GM20431 (cell line): Measurements from ENCODE around the gene FCN3.
"Not testable (repeated sequence)": the region's sequence is repeated elsewhere in the genome, so short reads cannot be mapped to it uniquely, and the experiment has no call there.

Experiments used
- in situ Hi-C: fragments of 300-500 bp; cut with MseI, MboI; formaldehyde crosslinking; loops from one replicate; pipeline ENCODE4 v1.15.0; 2020; ENCODE audit warnings: low sequenced_read_pairs; ENCODE audit not compliant: unreplicated experiment

The FCN3 gene

DNA sequence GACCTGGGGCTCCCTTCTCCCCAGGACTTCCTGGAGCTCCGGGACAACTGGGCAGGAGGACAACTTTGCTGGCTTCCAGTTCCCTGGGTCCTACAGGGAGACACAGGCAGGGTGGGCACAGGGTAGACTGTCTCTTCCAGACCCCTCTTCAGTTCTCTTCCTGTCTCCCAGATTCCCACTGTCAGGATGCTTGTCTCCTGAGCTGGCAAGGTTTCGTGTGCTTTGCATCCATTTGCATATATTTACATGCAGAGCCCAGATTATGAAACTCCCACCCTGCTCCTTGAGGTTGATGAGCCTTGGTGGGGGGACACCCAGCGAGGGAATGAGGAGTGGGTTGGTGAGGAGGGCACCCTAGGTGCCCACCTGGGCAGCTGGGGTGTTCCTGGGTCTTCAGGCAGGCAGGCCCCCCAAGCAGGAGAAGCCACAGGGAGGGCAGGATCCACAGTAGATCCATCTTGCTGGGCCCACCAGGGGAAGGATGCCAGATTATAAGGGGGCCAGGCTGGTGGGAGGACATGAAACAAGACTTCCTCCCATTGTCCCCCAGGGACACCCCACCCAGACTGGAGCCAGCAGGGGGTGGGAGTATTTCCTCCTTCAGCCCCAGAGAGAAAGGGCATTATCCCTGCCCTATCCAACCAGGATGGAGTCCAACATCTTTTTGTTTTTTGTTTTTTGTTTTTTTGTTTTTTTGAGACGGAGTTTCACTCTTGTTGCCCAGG lies at the start of gene FCN3:
Gene FCN3 (minus strand): TSS at position 463 of the 725 bp plus-strand sequence. CDS start 6 bp downstream, at position 457.
- in situ Hi-C loops: no loop called here

DNA sequence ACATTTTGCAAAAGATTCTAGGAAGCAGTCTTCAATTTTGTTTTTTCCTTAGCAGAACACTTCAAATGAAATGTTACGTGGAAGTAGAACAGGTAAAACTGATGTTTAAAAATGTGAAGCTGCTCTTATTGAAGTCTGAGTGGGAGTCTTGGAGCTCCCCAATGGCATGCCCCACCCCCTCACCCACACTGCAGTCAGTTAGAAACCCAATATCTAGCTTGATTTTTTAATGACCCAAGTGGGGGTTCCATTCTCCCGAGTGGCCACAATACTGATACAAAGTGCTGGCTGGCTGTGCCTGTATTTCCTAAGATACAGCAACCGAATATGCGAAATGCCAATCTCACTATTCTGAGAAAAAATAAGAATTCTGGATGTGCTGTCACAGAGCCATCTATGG lies 49.1 kb upstream of the FCN3 start:
- in situ Hi-C loops: no loop called here

DNA sequence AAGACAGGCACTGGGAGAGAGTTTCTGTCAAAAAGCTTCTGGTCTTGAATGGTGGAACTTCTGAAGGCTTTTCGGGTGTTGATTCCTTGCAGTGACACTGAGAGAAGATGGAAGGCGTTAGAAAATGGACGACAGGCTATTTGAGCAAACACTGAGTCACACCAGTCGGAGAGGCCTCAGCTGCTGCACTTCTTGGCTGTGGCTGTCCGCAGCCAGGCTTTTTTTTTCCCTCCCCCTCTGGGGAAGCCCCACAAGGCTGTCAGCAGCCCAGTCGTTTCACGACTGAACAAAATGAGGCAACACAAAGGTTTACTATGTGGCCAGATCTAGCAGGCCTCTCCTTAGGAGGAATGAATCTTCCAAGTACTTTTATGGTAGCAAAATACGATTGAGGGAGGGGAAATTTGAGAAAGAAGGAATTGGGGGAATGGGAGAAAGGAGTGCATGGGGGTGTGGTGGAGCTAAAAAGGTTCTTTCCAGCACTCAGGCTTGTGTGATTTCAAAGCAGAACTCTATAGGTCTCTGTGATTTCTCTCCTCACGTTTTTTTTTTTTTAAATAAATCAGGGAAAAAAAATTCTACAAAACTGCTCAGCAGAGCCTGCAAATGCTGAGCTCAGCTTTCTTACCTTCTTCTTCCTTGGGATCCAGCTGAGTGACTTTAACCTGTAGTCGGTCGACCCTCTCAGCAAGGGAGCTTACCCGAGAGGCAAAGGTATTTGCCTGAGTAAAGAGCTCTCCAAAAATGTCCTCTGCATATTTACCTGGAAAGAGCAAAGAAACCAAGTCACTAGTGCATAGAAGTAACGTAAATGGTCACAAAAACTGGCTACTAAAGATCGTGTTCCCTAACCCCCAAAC lies 43.9 kb upstream of the FCN3 start:
- in situ Hi-C loops: no loop called here

DNA sequence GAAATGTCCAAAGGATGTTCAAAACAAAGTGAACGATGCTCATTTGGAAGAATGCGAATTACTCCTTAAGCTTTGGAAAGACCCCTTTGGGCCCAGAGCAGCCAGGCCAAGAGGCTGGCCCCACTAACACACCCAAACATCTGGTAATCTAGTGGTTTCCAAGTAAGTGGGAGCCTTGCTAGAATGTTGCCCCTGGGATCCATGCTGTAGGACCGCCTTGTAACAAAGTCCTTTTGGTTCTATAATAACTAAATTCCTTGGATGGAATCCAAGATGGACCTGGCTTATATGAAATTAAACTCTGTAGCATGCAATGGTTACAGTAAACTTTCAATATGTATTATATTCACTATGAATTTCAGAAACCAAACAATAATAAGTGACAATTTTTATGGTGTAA lies 43.1 kb upstream of the FCN3 start:
- in situ Hi-C loops: no loop called here

- in situ Hi-C loops: no loop called here
These were observed 41.9 kb upstream of the FCN3 start for GRCh38 chr1:27416387-27417111.

DNA sequence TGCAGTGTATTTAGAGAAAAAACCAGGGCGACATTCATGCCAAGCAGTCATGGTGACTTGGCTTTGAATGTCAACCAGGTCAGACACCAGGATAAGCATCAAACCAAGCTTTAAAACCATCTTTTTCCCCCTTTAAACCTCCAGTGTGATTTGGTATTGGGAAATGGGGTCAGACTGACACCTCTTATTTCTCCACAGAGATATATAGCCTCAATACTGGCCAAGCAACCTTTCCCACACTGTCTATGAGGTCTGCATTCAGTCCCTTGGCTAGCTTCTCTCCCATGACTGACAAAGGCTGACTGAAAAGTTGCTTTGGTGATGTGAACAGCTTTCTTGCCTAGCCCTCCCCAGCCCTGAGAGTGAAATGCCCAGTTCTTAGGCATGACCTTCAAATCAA lies 39.5 kb upstream of the FCN3 start:
- in situ Hi-C loops: no loop called here

- in situ Hi-C loops: no loop called here
These were observed 38.4 kb upstream of the FCN3 start for GRCh38 chr1:27413004-27413403.

- in situ Hi-C loops: no loop called here
These were observed 37.9 kb upstream of the FCN3 start for GRCh38 chr1:27412502-27412901.

- in situ Hi-C loops: no loop called here
These were observed 36.1 kb upstream of the FCN3 start for GRCh38 chr1:27410709-27411108.

DNA sequence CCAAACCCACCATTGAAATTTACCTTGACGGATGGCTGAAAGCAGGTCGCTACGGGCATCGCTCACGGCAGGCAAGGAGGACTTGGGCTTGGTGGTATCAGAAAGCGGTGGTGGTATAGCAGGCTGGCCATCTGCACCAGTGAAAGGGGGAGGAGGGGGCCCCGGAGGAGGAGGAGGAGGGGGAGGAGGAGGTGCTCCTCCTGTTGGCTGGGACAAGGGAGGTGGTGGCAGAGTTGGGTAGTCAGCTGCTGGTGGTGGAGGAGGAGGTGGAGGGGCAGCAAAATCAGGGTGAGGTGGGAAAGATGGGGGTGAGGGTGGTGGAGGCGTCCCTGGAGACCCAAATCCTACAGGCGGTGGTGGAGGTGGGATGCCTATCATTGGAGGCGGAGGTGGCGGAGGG lies 35.0 kb upstream of the FCN3 start:
- in situ Hi-C loops: no loop called here

DNA sequence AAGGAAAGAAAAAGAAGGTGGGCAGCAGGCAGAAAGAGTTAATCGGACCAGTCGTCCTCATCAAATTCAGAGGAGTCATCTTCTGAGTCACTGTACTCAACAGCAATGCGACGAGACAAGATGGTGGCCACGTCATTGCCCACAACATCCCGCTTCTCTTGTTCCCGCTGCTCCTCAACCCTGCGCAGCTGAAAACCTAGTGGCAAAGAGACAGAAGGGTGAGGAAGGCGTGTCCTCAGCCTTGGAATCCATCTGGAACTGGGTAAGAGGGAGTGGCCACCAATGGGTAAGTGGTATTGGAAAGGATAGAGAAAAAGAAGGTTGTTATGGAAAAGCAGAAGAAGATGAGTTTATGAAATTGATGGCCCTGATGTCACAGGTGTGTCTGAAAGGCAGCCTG lies 33.5 kb upstream of the FCN3 start:
- in situ Hi-C loops: no loop called here

DNA sequence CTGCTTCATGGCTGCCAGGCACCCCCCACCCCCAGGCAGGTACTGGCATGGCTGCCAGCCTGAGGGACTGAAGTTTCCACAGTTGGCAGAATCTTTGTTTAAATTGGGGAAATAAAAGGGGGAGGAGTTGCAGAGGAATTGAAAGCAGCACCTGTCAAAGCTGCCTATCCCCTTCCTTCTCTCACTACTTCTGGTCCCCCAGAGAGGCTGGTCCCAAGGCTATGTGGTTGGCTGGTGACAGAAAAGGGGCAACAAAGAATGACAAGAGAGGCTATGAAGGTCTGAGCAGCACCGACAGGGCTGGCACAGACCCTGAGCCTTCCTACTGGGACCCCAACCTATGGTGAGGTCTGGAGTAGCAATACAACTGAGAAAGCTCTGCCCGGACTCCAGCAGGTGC lies 32.2 kb upstream of the FCN3 start:
- in situ Hi-C loops: not testable (repeated sequence)

GRCh38 chr1:27406362-27406680 lies 31.7 kb upstream of the FCN3 start:
- in situ Hi-C loops: no loop called here

- in situ Hi-C loops: not testable (repeated sequence)
These were observed 31.2 kb upstream of the FCN3 start for GRCh38 chr1:27405598-27406361.

GRCh38 chr1:27405074-27405473 lies 30.4 kb upstream of the FCN3 start:
- in situ Hi-C loops: no loop called here

DNA sequence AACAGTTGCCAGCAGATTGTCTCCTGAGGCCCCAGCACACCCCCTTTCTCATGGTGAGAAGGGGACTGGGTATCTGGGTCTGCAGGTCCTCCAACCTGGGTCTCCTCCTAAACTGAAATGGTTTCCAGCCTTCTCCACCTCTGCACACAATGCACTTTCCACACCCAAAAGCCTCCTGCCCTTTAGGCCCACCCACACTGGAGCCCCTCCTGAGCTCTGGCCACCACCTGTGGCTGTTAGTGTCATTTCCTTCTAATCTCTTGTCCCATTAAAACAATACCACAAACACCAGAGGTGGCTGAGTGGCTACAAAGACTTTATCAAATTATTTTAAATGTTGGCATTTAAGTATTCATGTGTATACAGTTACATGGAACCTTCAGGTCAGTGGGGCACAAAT lies 29.3 kb upstream of the FCN3 start:
- in situ Hi-C loops: no loop called here

DNA sequence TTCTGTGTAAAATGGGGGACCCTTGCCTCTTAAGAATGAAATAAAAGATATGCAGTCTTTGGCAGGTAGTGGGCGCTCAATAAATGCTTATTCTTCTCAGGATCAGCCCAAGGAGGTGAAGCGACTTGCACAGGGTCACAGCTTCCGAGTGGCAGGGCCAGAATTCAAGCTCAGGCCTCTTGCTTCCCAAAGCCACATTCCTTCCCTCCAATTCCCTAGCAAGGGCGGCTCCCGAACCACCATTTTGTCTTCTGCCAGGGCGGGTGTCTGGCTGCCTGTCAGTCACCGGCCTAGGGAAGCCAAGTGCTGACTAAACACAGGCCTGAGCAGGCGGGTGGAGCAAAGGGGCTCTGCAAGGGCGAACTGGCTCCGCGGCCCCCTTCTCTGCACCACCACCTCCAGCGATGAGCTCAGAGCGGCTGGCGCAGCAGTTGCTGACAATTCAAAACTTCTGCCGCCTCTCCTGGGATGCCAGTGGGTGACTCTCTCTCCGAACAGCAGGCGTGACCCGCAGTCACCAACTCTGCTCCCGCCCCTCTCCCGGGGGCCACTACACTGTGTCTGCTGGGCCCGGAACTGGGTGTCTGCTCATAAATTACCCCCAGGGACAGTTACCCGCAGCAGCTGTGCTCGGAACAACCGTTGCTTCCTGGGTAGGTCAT lies 28.6 kb upstream of the FCN3 start:
- in situ Hi-C loops: no loop called here

GRCh38 chr1:27402349-27402754 lies 27.7 kb upstream of the FCN3 start:
- in situ Hi-C loops: no loop called here

DNA sequence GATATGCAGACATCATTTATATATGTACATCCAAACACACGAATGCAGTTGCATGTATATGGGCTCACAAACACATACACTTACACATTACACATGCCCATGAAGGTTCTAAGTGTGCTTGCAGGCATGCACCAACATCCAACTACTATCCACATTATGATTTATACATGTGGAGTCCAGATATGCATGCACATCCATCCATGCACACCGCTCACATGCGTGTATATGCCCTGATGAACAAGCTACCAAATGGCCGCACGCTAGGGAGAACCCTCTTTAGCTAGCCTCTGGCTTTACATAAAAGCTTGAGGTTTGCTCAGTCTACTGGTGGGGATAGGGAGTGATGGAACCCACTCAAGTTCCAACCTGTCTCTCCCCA lies 26.3 kb upstream of the FCN3 start:
- in situ Hi-C loops: no loop called here
